MM.1S (cell line): ENCODE results near the gene GRIN1.

ENCODE experiments used
- EZH2phosphoT487 ChIP-seq: fragments of 300-600 bp; sonication (generic); IDR thresholded peaks from 2 replicates; pipeline ENCODE4 v1.6.1; 2018; ENCODE audit warnings: antibody characterized with exemption, low read length
- TF ChIP-seq, protein P1 (sequence below): fragments of 300-600 bp; sonication (generic); IDR thresholded peaks from 2 replicates; pipeline ENCODE4 v1.5.1; 2016; ENCODE audit warnings: antibody characterized with exemption, low read length, mixed read lengths

DNA sequence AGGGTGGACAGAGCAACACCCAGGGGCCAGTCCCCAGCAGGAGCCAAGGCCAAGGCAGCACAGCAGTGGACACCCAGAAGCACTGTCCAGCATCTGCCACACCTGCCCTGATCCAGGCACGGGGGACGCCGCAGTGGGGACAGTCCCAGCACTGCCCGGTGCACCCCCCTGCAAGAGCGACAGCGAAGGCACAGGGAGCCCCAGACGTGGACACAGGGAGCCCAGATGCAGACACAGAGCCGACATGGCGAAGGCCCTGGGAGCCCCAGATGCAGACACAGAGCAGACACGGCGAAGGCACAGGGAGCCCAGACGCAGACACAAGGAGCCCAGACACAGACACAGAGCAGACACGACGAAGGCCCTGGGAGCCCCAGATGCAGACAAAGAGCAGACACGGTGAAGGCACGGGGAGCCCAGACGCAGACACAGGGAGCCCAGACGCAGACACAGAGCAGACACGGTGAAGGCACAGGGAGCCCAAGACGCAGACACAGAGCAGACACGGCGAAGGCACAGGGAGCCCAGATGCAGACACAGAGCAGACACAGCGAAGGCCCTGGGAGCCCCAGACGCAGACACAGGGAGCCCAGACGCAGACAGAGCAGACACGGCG is 45.1 kb downstream of the GRIN1 start:
- TF ChIP-seq, protein P1, sequence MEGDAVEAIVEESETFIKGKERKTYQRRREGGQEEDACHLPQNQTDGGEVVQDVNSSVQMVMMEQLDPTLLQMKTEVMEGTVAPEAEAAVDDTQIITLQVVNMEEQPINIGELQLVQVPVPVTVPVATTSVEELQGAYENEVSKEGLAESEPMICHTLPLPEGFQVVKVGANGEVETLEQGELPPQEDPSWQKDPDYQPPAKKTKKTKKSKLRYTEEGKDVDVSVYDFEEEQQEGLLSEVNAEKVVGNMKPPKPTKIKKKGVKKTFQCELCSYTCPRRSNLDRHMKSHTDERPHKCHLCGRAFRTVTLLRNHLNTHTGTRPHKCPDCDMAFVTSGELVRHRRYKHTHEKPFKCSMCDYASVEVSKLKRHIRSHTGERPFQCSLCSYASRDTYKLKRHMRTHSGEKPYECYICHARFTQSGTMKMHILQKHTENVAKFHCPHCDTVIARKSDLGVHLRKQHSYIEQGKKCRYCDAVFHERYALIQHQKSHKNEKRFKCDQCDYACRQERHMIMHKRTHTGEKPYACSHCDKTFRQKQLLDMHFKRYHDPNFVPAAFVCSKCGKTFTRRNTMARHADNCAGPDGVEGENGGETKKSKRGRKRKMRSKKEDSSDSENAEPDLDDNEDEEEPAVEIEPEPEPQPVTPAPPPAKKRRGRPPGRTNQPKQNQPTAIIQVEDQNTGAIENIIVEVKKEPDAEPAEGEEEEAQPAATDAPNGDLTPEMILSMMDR, result no peak
- no peak for TF ChIP-seq EZH2phosphoT487
